Head of caudate nucleus (tissue), 42 donors: ENCODE measurements around the gene PDHX.

Experiments
- DNase-seq, 42 donors: peaks; one replicate each; pipeline versions ENCODE4 v3.0.0 to v3.0.0-alpha.2; 2020 to 2021; ENCODE audit warnings: mixed read lengths in 7 of 42
- intact Hi-C: fragments of 100-400 bp; cut with DNase I; formaldehyde crosslinking; loops from one replicate; pipeline ENCODE4 v1.15.0; 2022

The PDHX gene

DNA sequence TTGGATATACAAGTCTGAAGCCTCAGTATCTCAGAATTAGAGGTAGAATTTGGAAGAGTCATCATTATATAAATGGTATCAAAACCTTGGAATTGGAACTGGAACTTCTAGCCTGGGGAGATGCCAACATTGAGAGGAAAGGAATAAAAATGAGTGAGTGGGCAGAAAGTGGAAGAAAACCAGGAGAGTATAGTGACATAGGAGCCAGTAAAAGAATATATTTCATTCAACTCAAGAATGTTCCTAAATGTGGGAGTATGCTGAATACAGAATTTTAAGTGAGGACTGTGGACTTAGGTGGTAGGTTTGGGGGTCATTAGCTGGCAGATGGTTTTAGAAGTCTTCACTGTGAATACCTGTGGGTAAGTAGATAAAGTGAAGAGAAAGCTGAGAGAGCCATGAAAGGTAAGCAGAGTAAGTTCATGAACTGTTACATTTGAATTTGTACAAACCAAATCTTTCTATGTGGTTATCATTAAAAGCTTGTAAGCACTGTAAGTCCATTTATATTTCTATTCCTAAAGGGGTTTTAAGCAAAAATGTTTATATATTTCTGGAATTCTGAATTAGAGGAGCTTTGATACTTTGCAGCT, 60.2 kb downstream of the PDHX start:
- intact Hi-C loops, result no loop called here
- peak in 3 of 42 donors; percentile 16 to 51 (median 18) for DNase-seq

DNA sequence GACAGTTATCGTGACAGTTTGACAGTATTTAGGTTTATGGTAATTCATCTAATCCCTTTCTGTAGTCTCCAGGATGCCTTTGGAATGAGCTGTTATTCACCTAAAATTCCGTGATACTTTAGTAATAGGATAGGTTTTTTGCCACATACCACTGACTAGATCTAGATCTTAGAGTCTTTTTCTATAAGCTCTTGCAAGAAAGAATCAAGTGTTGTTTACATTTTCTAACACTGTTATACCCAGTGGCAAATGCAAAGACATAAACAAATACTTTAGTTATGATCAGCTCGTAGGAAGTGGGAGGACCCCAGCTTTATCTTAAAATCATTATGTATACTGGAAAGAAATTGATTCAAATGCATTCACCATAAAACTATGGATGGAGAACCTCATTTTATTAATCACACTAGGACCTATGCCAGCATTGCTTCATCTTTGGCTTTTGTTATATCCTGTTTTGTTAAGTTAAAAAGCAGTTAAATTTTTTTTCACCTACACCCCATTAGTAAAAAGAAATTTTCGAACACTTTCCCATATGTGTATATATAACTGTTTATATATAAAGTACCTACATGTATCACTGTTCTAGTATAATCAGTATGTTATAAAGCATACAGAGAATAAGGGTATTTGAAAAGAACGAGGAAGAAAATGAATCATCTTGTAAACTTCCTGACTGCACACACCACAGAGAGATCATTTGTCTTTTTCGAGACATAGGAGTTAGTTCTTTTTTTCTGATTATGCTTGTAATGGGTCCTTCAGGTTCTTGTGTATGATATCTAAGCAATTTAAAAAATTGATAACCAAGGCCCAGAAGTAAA, 60.9 kb downstream of the PDHX start:
- no peak for DNase-seq
- intact Hi-C loops, result no loop called here

DNA sequence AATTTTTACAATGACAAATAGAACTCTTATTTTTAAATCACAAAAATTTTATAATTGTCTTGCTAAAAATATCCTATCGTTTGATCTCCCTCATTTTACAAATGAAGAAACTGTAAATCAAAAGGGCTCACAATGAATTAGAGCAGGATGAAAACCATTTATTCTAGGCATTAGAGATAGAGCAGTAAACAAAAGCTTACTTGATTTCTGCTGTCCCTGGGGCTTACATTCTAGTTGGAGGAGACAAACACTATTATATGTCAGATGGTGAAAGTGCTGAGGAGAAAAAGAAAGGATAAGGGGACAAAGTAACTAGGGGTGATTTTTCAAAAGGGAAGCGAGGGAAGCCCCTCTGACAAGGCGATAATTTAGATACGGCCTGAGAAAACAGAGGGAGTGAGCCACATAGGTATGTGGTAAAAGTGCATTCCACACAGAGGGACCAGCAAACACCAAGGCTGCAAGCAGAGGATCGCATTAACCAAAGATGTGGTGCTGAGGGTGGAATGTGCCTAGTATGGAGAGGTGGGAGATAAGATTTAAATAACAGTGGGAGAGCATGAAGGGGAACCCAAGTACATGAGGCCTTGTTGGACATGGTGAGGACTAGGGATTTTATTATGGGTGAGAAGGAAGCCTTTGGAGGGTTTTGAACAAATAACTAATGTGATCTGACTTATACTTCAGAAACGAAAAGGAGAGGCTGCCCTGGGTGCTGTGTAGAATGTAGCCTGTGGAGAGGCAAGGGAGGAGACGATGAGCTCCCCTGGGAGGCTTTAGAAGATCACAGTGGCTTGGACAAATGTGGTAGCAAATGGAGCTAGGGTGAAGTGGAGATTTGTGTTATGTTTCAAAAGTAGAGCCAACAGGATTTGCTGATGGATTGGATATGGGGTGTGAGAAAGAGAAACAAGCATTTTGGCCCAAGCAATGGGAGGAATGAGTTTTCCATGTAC, 62.1 kb downstream of the PDHX start:
- intact Hi-C loops, result no loop called here
- no peak for DNase-seq

DNA sequence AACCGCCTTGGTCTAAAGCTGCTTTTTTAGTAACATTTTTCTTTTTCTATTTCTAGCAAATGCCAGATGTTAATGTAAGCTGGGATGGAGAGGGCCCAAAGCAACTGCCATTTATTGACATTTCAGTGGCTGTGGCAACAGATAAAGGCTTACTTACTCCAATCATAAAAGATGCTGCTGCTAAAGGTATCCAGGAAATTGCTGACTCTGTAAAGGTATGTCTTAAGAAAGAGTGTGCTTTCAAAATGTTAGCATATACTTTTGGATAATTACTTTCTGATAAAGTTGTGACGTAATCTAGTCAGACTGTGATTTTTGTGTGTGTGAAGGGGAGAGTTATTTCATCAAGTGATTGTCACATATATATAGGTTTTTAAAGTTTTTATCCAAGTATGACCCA, 68.1 kb downstream of the PDHX start:
- no peak for DNase-seq
- intact Hi-C loops, result no loop called here

DNA sequence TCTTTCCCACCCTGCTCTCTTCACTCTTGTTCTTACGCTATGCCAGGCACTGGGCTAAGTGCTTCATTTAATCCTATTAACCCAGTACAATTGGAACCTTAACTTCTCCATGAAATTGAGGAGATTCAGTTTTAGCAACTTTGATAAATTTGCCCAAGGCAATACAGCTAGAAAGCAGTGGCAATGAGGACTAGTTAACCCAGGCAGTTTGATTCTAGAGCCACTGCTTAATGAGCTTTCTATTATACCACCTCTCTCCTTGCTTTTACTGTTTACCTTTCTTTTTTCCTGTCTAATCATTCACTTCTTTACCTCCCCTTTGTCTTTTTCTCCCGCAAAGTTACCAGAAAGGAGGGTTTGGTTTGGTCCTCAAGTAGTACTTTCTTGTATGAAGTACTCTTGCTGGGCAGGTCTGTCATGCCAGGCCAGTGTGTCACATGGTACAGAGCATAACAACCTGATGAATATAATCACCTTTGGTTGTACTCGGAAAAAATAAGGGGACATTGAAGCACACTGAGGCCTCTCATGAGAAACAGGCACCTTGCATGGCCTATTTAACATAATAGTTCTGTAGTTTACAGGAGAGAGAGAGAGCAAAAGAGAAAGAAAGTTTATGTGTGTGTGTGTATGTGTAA, 70.6 kb downstream of the PDHX start:
- DNase-seq, result no peak
- intact Hi-C loops, result no loop called here

DNA sequence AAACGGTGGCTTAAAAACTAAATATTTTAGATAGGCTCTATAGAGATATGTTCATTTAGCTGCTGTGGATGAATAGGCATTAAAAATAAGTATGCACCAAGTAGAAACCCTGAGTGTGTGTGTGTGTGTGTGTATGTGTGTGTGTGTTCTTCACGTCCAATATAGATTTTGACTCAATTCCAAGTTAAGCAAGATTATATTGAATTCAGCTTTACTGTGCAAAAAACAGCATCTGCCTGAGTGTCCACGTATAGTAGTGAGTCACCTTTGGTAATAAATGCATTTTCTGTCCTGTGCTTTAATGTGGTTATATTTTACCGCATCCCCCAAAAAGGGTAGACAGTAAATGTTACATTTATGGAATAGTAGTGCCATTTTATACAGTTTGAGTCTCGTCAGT, 71.2 kb downstream of the PDHX start:
- intact Hi-C loops, result no loop called here
- DNase-seq, result no peak

DNA sequence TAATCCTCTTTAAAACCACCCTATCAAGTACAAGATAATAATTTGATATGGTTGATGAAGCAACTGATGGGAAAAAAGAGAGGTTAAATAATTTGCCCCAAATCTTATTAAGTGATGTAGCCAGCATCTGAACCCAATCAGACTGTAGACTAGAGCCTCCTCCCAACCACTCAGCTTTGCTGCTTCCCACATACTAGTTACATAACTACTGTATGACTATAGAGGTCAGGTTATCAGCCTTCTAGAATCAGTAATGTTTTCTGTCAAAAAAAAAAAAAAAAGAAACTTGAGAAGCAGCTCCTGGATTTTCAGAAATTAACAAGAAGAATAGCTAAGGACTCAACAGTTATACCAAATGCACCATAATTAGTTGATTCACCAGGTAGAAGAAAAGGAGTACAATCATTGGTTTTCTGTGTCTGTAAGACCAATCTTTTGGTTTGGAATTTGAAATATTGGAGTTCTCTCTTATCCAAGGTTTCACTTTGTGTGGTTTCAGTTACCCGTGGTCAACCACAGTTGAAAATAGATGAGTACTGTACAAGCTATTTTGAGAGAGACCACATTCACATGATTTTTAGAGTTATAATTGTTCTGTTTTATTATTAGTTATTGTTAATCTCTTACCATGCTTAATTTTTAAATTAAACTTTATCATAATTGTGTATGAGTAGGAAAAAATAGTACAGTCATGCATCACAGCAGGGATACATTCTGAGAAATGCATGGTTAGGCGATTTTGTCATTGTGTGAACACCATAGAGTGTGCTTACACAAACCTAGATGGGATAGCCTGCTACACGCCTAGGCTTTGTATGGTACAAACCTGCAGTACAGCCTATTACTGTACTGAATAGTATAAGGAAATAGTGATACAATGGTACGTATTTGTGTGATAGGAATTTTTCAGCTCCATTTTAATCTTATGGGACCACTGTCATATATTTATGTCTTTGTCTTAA, 72.2 kb downstream of the PDHX start:
- intact Hi-C loops, result no loop called here
- DNase-seq, result peak in 9 of 42 donors; percentile 16 to 61 (median 20)

DNA sequence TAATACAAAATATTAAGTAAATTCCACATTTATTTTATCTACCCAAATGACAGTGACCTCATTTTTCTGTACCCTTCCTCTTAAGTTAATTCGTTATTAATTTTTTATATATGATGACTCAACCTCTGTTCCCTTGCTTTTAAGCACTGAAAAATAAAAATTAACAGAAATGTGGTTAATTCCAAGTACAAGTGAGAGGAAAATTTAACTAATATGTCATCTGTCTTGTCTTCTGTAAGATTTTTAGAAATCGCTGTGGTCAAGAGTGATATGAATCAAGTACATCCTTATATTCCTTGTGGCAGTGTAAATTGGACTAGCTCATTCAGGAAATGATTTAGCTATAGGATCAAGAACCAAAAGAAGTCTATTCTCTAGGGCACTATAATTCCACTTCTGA, 74.5 kb downstream of the PDHX start:
- DNase-seq, result no peak
- intact Hi-C loops, result no loop called here

DNA sequence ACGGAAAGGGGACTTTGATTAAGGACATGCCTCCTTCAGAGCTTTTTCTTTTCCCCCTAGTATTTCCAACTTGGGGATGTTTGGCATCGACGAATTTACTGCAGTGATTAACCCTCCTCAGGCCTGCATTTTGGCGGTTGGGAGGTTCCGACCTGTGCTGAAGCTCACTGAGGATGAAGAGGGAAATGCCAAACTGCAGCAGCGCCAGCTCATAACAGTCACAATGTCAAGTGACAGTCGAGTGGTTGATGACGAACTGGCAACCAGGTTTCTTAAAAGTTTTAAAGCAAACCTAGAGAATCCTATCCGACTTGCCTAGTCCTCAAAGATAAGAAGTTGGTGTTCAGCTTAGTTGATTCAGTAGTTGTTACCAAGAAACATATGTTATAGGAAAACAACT, 78.4 kb downstream of the PDHX start:
- intact Hi-C loops, result no loop called here
- no peak for DNase-seq

DNA sequence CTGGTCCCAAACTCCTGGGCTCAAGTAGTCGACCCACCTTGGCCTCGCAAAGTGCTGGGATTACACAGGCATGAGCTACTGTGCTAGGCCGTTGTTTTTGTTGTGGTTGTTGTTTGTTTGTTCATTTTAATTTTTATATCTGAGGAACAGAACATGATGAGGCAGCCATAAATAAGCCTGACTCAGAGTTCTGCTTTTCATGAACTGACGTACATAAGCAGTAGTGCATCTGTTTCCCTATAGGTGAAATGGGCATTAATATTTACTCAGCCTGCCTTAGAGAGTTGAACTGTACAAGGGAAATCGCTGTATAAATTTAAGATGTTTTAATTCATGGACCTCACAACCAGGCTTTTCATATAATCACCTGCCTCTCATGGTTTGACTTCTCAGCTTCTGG, 80.5 kb downstream of the PDHX start:
- DNase-seq, result no peak
- intact Hi-C loops, result no loop called here

DNA sequence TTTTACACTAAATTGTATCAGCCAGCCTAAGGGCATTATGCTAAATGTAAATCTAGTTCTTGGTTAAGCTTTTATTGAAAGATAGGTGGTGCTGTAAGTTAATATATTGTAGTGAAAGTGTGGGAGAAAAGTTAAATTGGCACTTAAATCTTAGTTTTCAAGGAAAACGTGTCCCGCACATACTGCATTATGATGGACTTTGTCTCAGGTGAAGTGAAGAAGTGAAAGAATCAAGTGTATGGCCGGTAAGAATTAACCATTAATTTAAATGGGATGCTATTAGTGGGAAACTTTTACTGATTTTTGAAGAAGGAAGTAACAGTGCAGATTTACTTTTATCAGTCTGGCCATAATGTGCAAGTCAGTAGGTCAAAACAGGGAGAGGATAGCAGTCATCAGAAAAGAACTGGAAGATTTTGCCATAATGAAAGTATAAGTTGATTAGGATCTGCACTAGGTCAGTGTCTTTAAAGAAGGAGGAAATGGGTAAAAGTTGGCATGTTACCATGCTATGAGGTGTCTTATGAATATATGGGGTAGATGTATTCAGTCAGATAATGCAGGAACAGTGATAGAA, 81.6 kb downstream of the PDHX start:
- no peak for DNase-seq
- intact Hi-C loops, result no loop called here

DNA sequence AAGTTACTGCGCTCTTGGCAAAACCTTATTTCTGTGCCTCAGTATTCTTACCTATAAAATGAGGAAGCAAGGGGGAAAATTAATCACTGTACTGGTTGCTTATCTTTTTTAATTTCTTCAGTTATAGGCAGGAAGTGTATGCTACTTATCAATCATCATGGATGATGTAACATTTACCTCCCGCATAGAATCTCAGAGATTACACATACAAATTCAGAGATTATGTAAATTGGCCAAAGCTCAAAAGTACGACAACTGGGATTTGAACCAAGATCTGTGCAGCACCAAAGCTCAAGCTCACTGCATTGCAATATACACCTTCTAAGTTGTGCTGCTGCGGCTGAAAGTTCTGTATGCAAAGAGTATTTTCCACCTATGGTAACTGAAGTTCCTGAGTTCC, 83.0 kb downstream of the PDHX start:
- intact Hi-C loops, result no loop called here

DNA sequence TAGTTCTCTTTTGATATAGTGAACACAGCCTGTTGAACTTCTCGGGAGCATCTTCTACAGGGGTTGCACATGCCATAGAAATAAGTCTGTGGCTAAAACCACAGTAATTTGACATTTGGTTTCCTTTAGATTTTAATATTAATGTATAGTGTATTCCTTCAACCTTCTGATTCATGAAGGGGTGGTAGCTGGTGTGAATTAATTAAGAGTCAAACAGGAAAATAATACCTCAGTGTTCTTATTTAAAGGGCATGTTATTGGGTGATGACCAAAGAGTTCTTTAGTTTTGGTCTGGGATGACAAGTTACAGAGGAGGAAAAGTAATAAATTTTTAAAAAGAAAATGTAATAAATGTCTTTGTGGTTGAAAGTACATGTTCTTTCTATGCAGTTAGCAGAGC, 86.8 kb downstream of the PDHX start:
- no peak for DNase-seq
- intact Hi-C loops, result no loop called here

More for the DNA sequence above, 83.0 kb downstream of the PDHX start:
- no peak for DNase-seq

DNA sequence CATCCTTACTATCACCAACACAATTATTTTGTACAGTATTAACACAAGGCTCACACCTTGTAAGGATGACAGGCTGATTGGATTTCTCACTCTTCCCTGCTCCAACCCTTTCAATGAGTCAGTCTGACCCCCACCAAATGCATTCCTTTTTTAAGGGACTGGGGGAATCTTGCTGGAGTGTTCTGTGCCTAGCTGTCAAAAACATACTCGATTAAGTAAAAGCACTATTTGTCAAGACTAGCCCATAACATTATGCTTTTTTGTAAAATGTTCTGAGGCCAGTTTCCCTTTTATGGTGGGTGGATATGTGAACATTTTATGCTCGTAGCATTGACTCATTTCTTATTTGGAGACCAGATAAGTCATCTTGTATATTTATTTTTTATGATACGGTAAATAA, 87.2 kb downstream of the PDHX start:
- intact Hi-C loops, result no loop called here
- DNase-seq, result no peak

DNA sequence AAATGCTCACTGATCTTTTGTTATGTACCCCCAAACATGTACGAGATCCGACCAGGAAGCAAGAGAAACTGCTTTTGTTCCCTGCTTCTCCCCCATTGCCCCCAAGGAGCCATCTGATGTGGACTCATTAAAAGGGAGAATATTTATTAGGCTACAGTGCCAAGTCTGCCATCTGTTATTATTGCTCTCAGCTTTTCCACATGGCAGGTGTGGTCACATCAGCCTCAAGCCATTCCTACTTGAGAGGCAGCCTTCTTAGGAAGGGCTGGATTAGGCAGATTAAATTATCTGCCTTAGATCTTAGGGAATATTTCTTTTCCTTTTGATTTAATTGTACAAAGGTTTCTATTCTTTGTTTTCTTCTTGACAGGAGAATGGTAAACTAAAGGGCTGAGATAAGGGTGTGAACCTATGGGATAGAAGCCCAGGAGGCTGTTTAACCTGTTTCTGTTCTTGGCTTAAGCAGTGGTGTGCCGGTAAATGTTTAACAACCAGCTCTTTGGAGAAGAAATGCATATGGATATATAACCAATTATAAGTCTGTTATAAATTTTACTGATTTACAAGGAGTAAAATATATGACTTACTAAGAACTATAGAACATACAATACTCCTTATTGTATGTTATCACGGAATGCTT, 88.8 kb downstream of the PDHX start:
- DNase-seq, result no peak
- intact Hi-C loops, result no loop called here

DNA sequence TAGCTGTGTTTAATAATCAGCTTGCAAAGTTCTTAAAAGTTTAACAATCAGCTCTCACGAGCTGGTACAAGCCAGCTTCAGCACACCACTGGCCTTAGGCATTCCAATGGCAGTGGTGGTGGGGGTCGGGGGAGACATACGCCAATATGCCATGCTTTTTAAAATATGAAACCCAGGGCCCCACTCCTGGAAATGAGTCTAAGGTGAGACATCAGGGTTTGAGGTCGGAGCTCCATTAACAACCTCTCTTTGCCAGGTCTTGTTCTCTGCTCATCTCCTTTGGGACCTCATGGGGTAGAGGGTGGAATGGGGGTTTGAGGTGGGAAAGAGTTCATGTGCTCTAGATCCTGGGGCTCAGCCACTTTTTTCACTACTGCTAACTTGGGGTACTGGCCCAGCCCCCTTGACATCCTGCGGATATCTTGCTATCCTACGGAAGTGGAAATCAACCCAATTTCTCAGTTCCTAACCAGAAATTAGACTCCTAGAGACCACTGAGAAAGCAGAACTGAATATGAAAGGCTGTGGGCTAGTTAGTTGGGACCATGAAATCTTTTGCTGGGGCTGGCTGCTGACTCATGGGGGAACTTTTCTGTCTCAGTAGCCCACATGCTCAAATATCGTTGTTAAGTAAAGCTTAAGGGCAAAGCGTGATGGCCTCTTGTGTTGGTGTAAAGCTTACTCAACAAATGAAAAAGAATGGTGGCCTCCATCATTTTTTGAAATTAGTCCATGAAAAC, 90.1 kb downstream of the PDHX start:
- no peak for DNase-seq
- intact Hi-C loops, result no loop called here

DNA sequence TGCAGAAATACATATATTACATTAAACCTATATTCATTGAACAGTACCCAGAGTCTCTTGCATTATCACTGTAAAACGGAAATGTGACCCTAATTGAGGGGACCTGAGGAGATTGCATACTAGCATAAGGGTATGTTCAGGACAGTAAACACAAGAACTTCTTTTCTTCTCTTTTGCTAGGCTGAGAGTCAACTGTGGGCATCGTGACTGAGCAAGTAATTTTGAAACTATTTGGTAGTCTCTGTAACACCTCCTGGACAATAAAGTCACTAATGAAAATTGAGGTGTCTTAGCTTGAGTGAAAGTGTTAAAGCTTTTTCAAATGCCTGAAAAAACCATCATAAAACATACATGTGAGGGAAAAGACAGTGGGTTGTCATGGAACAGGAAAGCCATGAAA, 90.9 kb downstream of the PDHX start:
- intact Hi-C loops, result no loop called here
- no peak for DNase-seq
